NB4 (cell line): ENCODE measurements around the gene SAMD5.

Source experiments
- CTCF ChIP-seq: IDR thresholded peaks from one replicate; pipeline ENCODE4 v1.5.1; 2012; ENCODE audit warnings: low read depth, low read length
- MYC ChIP-seq: IDR thresholded peaks from 2 replicates; pipeline ENCODE4 v1.6.1; 2011; ENCODE audit warnings: low read depth, low read length
- POLR2A ChIP-seq: IDR thresholded peaks from 2 replicates; pipeline ENCODE4 v1.6.1; 2011; ENCODE audit warnings: mild to moderate bottlenecking; ENCODE audit not compliant: insufficient read length; ENCODE audit errors: extremely low read depth

DNA sequence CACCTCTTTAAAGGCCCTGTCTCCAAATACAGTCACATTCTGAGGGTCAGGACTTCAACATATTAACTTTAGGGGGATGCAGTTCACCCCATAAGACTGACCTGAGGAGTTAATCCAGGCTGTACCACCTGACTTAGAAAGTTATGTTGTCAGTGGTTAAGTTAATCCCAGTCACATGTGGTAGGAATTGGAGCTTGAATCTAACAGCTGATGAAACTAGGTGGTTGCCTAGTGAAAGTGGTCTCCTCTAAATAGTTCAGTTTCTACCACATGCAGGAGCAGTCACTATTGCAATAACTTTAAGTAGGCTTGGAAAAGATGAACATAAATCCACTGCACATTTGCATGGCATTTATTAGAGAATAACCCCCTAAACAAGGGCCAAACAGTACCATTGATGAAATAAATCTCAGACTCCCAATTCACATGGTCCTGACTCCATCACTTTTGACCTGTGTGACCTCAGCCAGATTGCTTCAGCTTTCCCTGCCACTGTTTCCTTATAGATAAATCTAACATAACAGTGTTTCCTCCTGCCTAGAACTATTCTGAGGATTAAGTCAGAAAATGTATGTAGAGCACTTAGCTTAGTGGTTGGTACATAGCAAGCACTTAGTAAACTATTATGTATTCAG, 20.1 kb downstream of the SAMD5 start:
- TF ChIP-seq CTCF: no peak
- no peak for TF ChIP-seq MYC
- no peak for TF ChIP-seq POLR2A
